UCSD-AML1 (cell line): Measurements from ENCODE around the gene GSTM3.
"Not testable (repeated sequence)": the region's sequence is repeated elsewhere in the genome, so short reads cannot be mapped to it uniquely, and the experiment has no call there.

ENCODE experiments used
- DNase-seq: peaks from one replicate; lab custom pipeline; 2025; ENCODE audit not compliant: unreplicated experiment; lab: John Stamatoyannopoulos, UW

The GSTM3 gene

GRCh38 chr1:109776206-109776835 is 35.5 kb upstream of the GSTM3 start:
- no peak for DNase-seq

GRCh38 chr1:109775398-109775797 is 34.6 kb upstream of the GSTM3 start:
- no peak for DNase-seq

- no peak for DNase-seq
Measured at GRCh38 chr1:109773900-109774485, 33.2 kb upstream of the GSTM3 start.

GRCh38 chr1:109773203-109773899 is 32.5 kb upstream of the GSTM3 start:
- DNase-seq: peak; percentile 77

GRCh38 chr1:109772658-109773202 is 31.9 kb upstream of the GSTM3 start:
- no peak for DNase-seq

GRCh38 chr1:109771712-109772657 is 31.1 kb upstream of the GSTM3 start:
- no peak for DNase-seq

- DNase-seq: no peak
Measured at GRCh38 chr1:109770331-109771095, 29.7 kb upstream of the GSTM3 start.

- no peak for DNase-seq
Measured at GRCh38 chr1:109769330-109770078, 28.7 kb upstream of the GSTM3 start.

- DNase-seq: no peak
Measured at GRCh38 chr1:109768820-109769219, 28.0 kb upstream of the GSTM3 start.

- no peak for DNase-seq
Measured at GRCh38 chr1:109768335-109768650, 27.5 kb upstream of the GSTM3 start.

GRCh38 chr1:109767637-109768334 is 26.9 kb upstream of the GSTM3 start:
- DNase-seq: no peak

GRCh38 chr1:109766991-109767636 is 26.3 kb upstream of the GSTM3 start:
- not testable (repeated sequence) for DNase-seq

GRCh38 chr1:109765896-109766615 is 25.2 kb upstream of the GSTM3 start:
- no peak for DNase-seq

GRCh38 chr1:109765483-109765815 is 24.6 kb upstream of the GSTM3 start:
- no peak for DNase-seq

- no peak for DNase-seq
Measured at GRCh38 chr1:109764561-109765482, 24.0 kb upstream of the GSTM3 start.

- no peak for DNase-seq
Measured at GRCh38 chr1:109763646-109764415, 23.0 kb upstream of the GSTM3 start, which contains the start of gene EPS8L3. EPS8L3 (minus strand) TSS chr1:109763923; CDS start chr1:109761749, 2,174 bp downstream.
